HCT116 (cell line): Measurements from ENCODE around the gene RGS17. TPM values are rescaled to one million over a fixed set of nuclear protein-coding genes. Genes with fewer than 3 reads are reported as not detected.

Source experiments
- ATAC-seq: fragments of 200-7000 bp; cut with Tn5 transposase; 2 replicates; pipeline ENCODE4 v1.9.1; 2020; ENCODE audit warnings: mild to moderate bottlenecking, moderate library complexity
- BruUV-seq: library from RNA; stranded (reverse); fragments of 400-500 nt; replicated peaks from 2 replicates; lab custom pipeline; 2021; lab: Mats Ljungman, UMichigan
- CTCF ChIA-PET: fragments of 300-600 bp; sonication (Branson Sonifier 250); formaldehyde crosslinking; loops from one replicate; lab custom pipeline; 2021; ENCODE audit warnings: antibody characterized with exemption; lab: Charles Lee
- POLR2A ChIA-PET: fragments of 300-600, 350-600 bp; sonication (Branson Sonifier 250); formaldehyde crosslinking; loops from one replicate; lab custom pipeline; 2021; ENCODE audit warnings: antibody characterized with exemption; lab: Charles Lee
- RAD21 ChIA-PET, 2 experiments: fragments of 300-600 bp; sonication (Branson Sonifier 250); formaldehyde crosslinking; loops; one replicate each; lab custom pipeline; 2023; ENCODE audit warnings: low total read pairs in 2 of 2; ENCODE audit not compliant: uncharacterized antibody in 2 of 2, unreplicated experiment in 2 of 2, low non-redundant PET in 1 of 2; lab: Charles Lee
- DNase-seq: peaks from one replicate; pipeline ENCODE4 v3.0.0-alpha.2; 2010; ENCODE audit warnings: low read depth, low spot score
- H2AFZ ChIP-seq: fragments of 200-600 bp; shearing (Covaris generic), sonication (generic); 2 replicates; pipeline ENCODE4 v1.6.1; 2017; ENCODE audit warnings: low read depth, mixed run types, mixed read lengths, antibody characterized with exemption, low read length; ENCODE audit not compliant: poor library complexity, severe bottlenecking
- H3K27ac ChIP-seq: 2 replicates; pipeline ENCODE4 v1.5.1; 2012; ENCODE audit warnings: low read depth, low read length
- H3K27me3 ChIP-seq: fragments of 200-600 bp; sonication (generic); 2 replicates; pipeline ENCODE4 v1.6.1; 2016; ENCODE audit warnings: mixed run types, low read length, mixed read lengths; ENCODE audit not compliant: insufficient read depth
- H3K36me3 ChIP-seq, 2 experiments: fragments of 200-500 bp in 1 of 2; fragments of 200-600 bp in 1 of 2; sonication (Bioruptor generic) in 1 of 2; sonication (generic) in 1 of 2; 2 replicates each; pipeline versions ENCODE4 v1.5.1 to v1.6.1; 2014 to 2016; ENCODE audit warnings: low read length in 2 of 2, inconsistent platforms in 1 of 2, mixed read lengths in 1 of 2, mixed run types in 1 of 2; ENCODE audit not compliant: insufficient read depth in 2 of 2, control insufficient read depth in 1 of 2
- H3K4me1 ChIP-seq, 2 experiments: fragments of 200-600 bp in 1 of 2; sonication (generic) in 1 of 2; 2 replicates each; pipeline versions ENCODE4 v1.5.1 to v1.6.1; 2012 to 2017; ENCODE audit warnings: low read length in 2 of 2, inconsistent platforms in 1 of 2, mild to moderate bottlenecking in 1 of 2, mixed read lengths in 1 of 2, mixed run types in 1 of 2, moderate library complexity in 1 of 2; ENCODE audit not compliant: insufficient read depth in 2 of 2, control insufficient read depth in 1 of 2
- H3K4me2 ChIP-seq: fragments of 200-600 bp; sonication (generic); 2 replicates; pipeline ENCODE4 v1.6.1; 2017; ENCODE audit warnings: mixed run types, low read length, mixed read lengths
- H3K4me3 ChIP-seq, 2 experiments: fragments of 200-600 bp in 1 of 2; sonication (generic) in 1 of 2; replicated peaks in 1 of 2; 2 replicates each; pipeline ENCODE4 v1.5.1; 2011 to 2016; ENCODE audit warnings: low read length in 2 of 2, control low read depth in 1 of 2, low read depth in 1 of 2, mild to moderate bottlenecking in 1 of 2, mixed read lengths in 1 of 2, mixed run types in 1 of 2
- H3K79me2 ChIP-seq: fragments of 200-600 bp; sonication (generic); 2 replicates; pipeline ENCODE4 v1.6.1; 2017; ENCODE audit warnings: mild to moderate bottlenecking, mixed run types, low read length, moderate library complexity, mixed read lengths; ENCODE audit not compliant: insufficient read depth
- H3K9ac ChIP-seq: fragments of 200-600 bp; sonication (generic); 2 replicates; pipeline ENCODE4 v1.6.1; 2016; ENCODE audit warnings: low read length, mixed read lengths
- H3K9me2 ChIP-seq: fragments of 200-600 bp; sonication (generic), shearing (Covaris generic); 2 replicates; pipeline ENCODE4 v1.6.1; 2017; ENCODE audit warnings: mixed run types, mild to moderate bottlenecking, moderate library complexity; ENCODE audit not compliant: insufficient read depth
- H3K9me3 ChIP-seq, 2 experiments: fragments of 200-500 bp in 1 of 2; fragments of 200-600 bp in 1 of 2; sonication (Bioruptor generic) in 1 of 2; sonication (generic) in 1 of 2; 2 replicates each; pipeline ENCODE4 v1.6.1; 2014 to 2017; ENCODE audit warnings: low read length in 2 of 2, mixed read lengths in 2 of 2, inconsistent platforms in 1 of 2, low read depth in 1 of 2, mild to moderate bottlenecking in 1 of 2, mixed run types in 1 of 2, moderate library complexity in 1 of 2; ENCODE audit not compliant: control insufficient read depth in 1 of 2, insufficient read depth in 1 of 2
- H4K20me1 ChIP-seq: fragments of 200-600 bp; sonication (generic), shearing (Covaris generic); 2 replicates; pipeline ENCODE4 v1.6.1; 2017; ENCODE audit warnings: mixed run types, mild to moderate bottlenecking, moderate library complexity; ENCODE audit not compliant: insufficient read depth
- CBX3 ChIP-seq: IDR thresholded peaks from 2 replicates; pipeline ENCODE4 v1.6.1; 2012; ENCODE audit warnings: low read depth
- CEBPB ChIP-seq: IDR thresholded peaks from 2 replicates; pipeline ENCODE4 v1.6.1; 2012; ENCODE audit warnings: low read depth
- EGR1 ChIP-seq: IDR thresholded peaks from 2 replicates; pipeline ENCODE4 v1.6.1; 2012; ENCODE audit warnings: low read depth
- ELF1 ChIP-seq: IDR thresholded peaks from 2 replicates; pipeline ENCODE4 v1.6.1; 2012; ENCODE audit warnings: low read depth, borderline replicate concordance
- EZH2 ChIP-seq: fragments of 200-600 bp; sonication (generic); IDR thresholded peaks from 2 replicates; pipeline ENCODE4 v1.6.1; 2017; ENCODE audit warnings: antibody characterized with exemption, mixed run types
- EZH2phosphoT487 ChIP-seq: fragments of 200-600 bp; IDR thresholded peaks from 2 replicates; pipeline ENCODE4 v1.6.1; 2018; ENCODE audit warnings: antibody characterized with exemption, borderline replicate concordance
- FOSL1 ChIP-seq: IDR thresholded peaks from 2 replicates; pipeline ENCODE4 v1.6.1; 2012; ENCODE audit warnings: low read depth
- JUND ChIP-seq: IDR thresholded peaks from 2 replicates; pipeline ENCODE4 v1.6.1; 2012
- POLR2A ChIP-seq: IDR thresholded peaks from 2 replicates; pipeline ENCODE4 v1.7.0; 2011; ENCODE audit warnings: borderline replicate concordance; ENCODE audit not compliant: insufficient read depth, insufficient read length; ENCODE audit errors: extremely low read depth
- POLR2AphosphoS5 ChIP-seq: IDR thresholded peaks from 2 replicates; pipeline ENCODE4 v1.6.1; 2011; ENCODE audit warnings: mild to moderate bottlenecking, low read depth, low read length, moderate library complexity
- RAD21 ChIP-seq: IDR thresholded peaks from 2 replicates; pipeline ENCODE4 v1.6.1; 2012; ENCODE audit warnings: low read depth, mild to moderate bottlenecking
- SIN3A ChIP-seq: IDR thresholded peaks from 2 replicates; pipeline ENCODE4 v1.6.1; 2012; ENCODE audit warnings: low read depth
- SP1 ChIP-seq: IDR thresholded peaks from 2 replicates; pipeline ENCODE4 v1.6.1; 2012; ENCODE audit warnings: low read depth
- ZNF274 ChIP-seq: fragments of 200-500 bp; sonication (Bioruptor generic); IDR thresholded peaks from 2 replicates; pipeline ENCODE4 v1.6.1; 2014; ENCODE audit warnings: mild to moderate bottlenecking, low read depth, low read length, inconsistent platforms
- intact Hi-C: fragments of 100-400 bp; cut with micrococcal nuclease; formaldehyde crosslinking; loops from 2 replicates; pipeline ENCODE4 v1.10.0; 2022
- total RNA-seq: library from RNA; stranded (reverse); gene quantifications from one replicate; pipeline ENCODE4 v1.2.1, GENCODE V29; 2021; ENCODE audit not compliant: unreplicated experiment
- TF ChIP-seq, protein P1 (sequence below), 3 experiments: fragments of 200-600 bp in 1 of 3; sonication (generic) in 1 of 3; IDR thresholded peaks in 2 of 3; conservative IDR thresholded peaks in 1 of 3; 2 replicates each; pipeline ENCODE4 v1.5.1; 2012 to 2017; ENCODE audit warnings: low read depth in 2 of 3, low read length in 2 of 3, antibody characterized with exemption in 1 of 3, borderline replicate concordance in 1 of 3, control low read depth in 1 of 3, mild to moderate bottlenecking in 1 of 3, mixed read lengths in 1 of 3, mixed run types in 1 of 3, moderate library complexity in 1 of 3; ENCODE audit not compliant: insufficient read depth in 1 of 3
- TF ChIP-seq, protein P2 (sequence below): IDR thresholded peaks from 2 replicates; pipeline ENCODE4 v1.6.1; 2012
- TF ChIP-seq, protein P3 (sequence below): IDR thresholded peaks from 2 replicates; pipeline ENCODE4 v1.6.1; 2012; ENCODE audit warnings: low read depth
- TF ChIP-seq, protein P4 (sequence below): IDR thresholded peaks from 2 replicates; pipeline ENCODE4 v1.6.1; 2012

The RGS17 gene
- total RNA-seq, 1 experiment from 2014 or later, result 3.9 TPM

DNA sequence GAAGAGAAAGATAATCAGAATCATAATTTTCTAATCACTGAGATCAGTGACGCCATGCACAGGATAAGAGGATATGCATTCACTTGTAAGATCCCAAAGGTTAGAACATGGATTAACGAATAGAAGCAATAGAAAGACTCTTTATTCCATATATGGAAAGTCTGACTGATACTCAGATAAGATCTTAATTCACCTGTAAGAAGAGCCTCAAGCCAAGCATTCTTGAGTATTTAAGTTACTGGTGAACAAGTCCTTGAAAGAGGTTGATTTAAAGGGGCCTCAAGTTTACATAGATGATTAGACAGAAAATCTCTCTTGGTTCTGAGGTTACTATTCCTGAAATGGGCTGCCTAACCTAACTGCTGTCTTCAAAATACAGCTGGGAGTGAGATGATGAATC, 74.8 kb downstream of the RGS17 start:
- ChIA-PET POLR2A (no interaction called here), RAD21 (no interaction called here), CTCF (no interaction called here)
- no peaks in the 10 kb centered on the region for H3K4me1 ChIP-seq
- H3K27ac ChIP-seq, result no peak overlapping the region
- no peaks in the 10 kb centered on the region for H3K9me2 ChIP-seq
- TF ChIP-seq CEBPB, result no peak
- TF ChIP-seq POLR2AphosphoS5, result no peak
- H3K36me3 ChIP-seq, result no peaks in the 10 kb centered on the region
- no TSS peak for BruUV-seq
- no peaks in the 10 kb centered on the region for H3K27me3 ChIP-seq
- DNase-seq (no peak), ATAC-seq (no peak)
- no peaks in the 10 kb centered on the region for H3K79me2 ChIP-seq
- H4K20me1 ChIP-seq, result no peaks in the 10 kb centered on the region
- no peak overlapping the region for H3K4me3 ChIP-seq
- no peaks in the 10 kb centered on the region for H3K9me3 ChIP-seq
- intact Hi-C loops, result no loop called here
- no peak overlapping the region for H3K4me2 ChIP-seq
- H3K9ac ChIP-seq, result no peak overlapping the region
- H2AFZ ChIP-seq, result no peak overlapping the region

DNA sequence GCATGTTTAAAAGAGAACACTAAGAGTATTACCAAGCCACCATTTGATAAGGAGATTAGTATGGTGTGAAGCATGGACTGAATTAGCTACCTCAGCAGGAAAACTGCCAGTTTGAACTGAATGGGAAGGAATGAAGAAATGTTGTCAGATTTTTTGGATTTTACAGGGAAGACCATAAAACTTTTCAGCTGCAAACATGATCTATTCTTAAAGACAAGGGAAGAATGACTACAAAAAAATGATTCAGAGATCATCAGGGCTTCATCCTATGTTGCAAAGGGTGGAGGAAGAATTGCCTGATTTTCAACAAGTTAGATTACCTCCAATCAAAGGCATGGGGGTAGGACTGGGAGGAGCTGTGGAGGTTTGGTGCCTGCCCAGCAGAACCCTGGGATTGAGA, 79.3 kb downstream of the RGS17 start:
- BruUV-seq, result no TSS peak
- no peak overlapping the region for H3K27ac ChIP-seq
- no peak for DNase-seq
- CTCF ChIA-PET, result interaction anchor here (0.7 kb wide), 1 partner anchor 452 kb away, joined by 3 read pairs; no protein-coding TSS in a partner anchor
- no peak for TF ChIP-seq ZNF274
- no peak for TF ChIP-seq CEBPB
- TF ChIP-seq, protein P1, sequence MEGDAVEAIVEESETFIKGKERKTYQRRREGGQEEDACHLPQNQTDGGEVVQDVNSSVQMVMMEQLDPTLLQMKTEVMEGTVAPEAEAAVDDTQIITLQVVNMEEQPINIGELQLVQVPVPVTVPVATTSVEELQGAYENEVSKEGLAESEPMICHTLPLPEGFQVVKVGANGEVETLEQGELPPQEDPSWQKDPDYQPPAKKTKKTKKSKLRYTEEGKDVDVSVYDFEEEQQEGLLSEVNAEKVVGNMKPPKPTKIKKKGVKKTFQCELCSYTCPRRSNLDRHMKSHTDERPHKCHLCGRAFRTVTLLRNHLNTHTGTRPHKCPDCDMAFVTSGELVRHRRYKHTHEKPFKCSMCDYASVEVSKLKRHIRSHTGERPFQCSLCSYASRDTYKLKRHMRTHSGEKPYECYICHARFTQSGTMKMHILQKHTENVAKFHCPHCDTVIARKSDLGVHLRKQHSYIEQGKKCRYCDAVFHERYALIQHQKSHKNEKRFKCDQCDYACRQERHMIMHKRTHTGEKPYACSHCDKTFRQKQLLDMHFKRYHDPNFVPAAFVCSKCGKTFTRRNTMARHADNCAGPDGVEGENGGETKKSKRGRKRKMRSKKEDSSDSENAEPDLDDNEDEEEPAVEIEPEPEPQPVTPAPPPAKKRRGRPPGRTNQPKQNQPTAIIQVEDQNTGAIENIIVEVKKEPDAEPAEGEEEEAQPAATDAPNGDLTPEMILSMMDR (IDR thresholded peaks at IDR 0.05 in 2 of 3, conservative IDR thresholded peaks at IDR 0.05 in 1 of 3; ENCODE audit: borderline replicate concordance in 1 of 3, insufficient read depth in 1 of 3, low read depth in 2 of 3, low read length in 2 of 3), result no peak
- no peak for TF ChIP-seq FOSL1
- TF ChIP-seq POLR2A, result no peak
- no peak for TF ChIP-seq RAD21
- no peak for TF ChIP-seq EZH2phosphoT487
- no peak for TF ChIP-seq POLR2AphosphoS5
- TF ChIP-seq JUND, result no peak
- TF ChIP-seq, protein P2, sequence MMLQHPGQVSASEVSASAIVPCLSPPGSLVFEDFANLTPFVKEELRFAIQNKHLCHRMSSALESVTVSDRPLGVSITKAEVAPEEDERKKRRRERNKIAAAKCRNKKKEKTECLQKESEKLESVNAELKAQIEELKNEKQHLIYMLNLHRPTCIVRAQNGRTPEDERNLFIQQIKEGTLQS, result no peak
- no peak for TF ChIP-seq ELF1
- no peak for TF ChIP-seq CBX3
- TF ChIP-seq EGR1, result no peak
- TF ChIP-seq, protein P3, sequence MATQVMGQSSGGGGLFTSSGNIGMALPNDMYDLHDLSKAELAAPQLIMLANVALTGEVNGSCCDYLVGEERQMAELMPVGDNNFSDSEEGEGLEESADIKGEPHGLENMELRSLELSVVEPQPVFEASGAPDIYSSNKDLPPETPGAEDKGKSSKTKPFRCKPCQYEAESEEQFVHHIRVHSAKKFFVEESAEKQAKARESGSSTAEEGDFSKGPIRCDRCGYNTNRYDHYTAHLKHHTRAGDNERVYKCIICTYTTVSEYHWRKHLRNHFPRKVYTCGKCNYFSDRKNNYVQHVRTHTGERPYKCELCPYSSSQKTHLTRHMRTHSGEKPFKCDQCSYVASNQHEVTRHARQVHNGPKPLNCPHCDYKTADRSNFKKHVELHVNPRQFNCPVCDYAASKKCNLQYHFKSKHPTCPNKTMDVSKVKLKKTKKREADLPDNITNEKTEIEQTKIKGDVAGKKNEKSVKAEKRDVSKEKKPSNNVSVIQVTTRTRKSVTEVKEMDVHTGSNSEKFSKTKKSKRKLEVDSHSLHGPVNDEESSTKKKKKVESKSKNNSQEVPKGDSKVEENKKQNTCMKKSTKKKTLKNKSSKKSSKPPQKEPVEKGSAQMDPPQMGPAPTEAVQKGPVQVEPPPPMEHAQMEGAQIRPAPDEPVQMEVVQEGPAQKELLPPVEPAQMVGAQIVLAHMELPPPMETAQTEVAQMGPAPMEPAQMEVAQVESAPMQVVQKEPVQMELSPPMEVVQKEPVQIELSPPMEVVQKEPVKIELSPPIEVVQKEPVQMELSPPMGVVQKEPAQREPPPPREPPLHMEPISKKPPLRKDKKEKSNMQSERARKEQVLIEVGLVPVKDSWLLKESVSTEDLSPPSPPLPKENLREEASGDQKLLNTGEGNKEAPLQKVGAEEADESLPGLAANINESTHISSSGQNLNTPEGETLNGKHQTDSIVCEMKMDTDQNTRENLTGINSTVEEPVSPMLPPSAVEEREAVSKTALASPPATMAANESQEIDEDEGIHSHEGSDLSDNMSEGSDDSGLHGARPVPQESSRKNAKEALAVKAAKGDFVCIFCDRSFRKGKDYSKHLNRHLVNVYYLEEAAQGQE, result no peak
- no peak for TF ChIP-seq SP1
- TF ChIP-seq EZH2, result no peak
- TF ChIP-seq, protein P4, sequence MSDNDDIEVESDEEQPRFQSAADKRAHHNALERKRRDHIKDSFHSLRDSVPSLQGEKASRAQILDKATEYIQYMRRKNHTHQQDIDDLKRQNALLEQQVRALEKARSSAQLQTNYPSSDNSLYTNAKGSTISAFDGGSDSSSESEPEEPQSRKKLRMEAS, result no peak
- no peak for TF ChIP-seq SIN3A
- intact Hi-C loops, result no loop called here
- H3K79me2 ChIP-seq, result no peaks in the 10 kb centered on the region
- no peaks in the 10 kb centered on the region for H3K27me3 ChIP-seq
- H3K4me3 ChIP-seq, result no peak overlapping the region
- no peaks in the 10 kb centered on the region for H3K36me3 ChIP-seq
- H3K9ac ChIP-seq, result no peak overlapping the region
- POLR2A ChIA-PET, result no interaction called here
- no peaks in the 10 kb centered on the region for H3K9me2 ChIP-seq
- H3K4me1 ChIP-seq, result no peaks in the 10 kb centered on the region
- ATAC-seq, result no peak
- no peaks in the 10 kb centered on the region for H3K9me3 ChIP-seq
- no peaks in the 10 kb centered on the region for H4K20me1 ChIP-seq
- no peak overlapping the region for H3K4me2 ChIP-seq
- H2AFZ ChIP-seq, result no peak overlapping the region
- RAD21 ChIA-PET, result no interaction called here
